Measurements from ENCODE around the gene KCTD5.

KCTD5 gene

GRCh38 chr16:2708955-2709587 is 26.7 kb downstream of the KCTD5 start:
- H3K4me1 ChIP-seq (ENCODE audit: insufficient read depth, low read length) = no peaks in the 10 kb centered on the region
- H3K36me3 ChIP-seq (ENCODE audit: insufficient read depth, low read depth, low read length) = peaks cover 15% of the 10 kb centered on the region; the same call in 1 of the 2 replicates
- H3K9ac ChIP-seq (ENCODE audit: low read depth, low read length) = no peak overlapping the region
- no peak overlapping the region for H3K4me3 ChIP-seq (ENCODE audit: low read length)
- H3K27me3 ChIP-seq (ENCODE audit: insufficient read depth, low read length) = no peaks in the 10 kb centered on the region
- H3K27ac ChIP-seq (ENCODE audit: low read length) = no peak overlapping the region
- H3K9me3 ChIP-seq (ENCODE audit: insufficient read depth, low read depth, low read length) = no peaks in the 10 kb centered on the region

- Histone ChIP-seq H3K4me3 (ENCODE audit: low read length) (no peak overlapping the region), H3K36me3 (ENCODE audit: insufficient read depth, low read depth, low read length) (peaks cover 15% of the 10 kb centered on the region; the same call in 1 of the 2 replicates), H3K4me1 (ENCODE audit: insufficient read depth, low read length) (no peaks in the 10 kb centered on the region), H3K9ac (ENCODE audit: low read depth, low read length) (no peak overlapping the region), H3K27ac (ENCODE audit: low read length) (no peak overlapping the region), H3K9me3 (ENCODE audit: insufficient read depth, low read depth, low read length) (no peaks in the 10 kb centered on the region), H3K27me3 (ENCODE audit: insufficient read depth, low read length) (no peaks in the 10 kb centered on the region)
Measured at GRCh38 chr16:2709588-2709984, 27.3 kb downstream of the KCTD5 start.

DNA sequence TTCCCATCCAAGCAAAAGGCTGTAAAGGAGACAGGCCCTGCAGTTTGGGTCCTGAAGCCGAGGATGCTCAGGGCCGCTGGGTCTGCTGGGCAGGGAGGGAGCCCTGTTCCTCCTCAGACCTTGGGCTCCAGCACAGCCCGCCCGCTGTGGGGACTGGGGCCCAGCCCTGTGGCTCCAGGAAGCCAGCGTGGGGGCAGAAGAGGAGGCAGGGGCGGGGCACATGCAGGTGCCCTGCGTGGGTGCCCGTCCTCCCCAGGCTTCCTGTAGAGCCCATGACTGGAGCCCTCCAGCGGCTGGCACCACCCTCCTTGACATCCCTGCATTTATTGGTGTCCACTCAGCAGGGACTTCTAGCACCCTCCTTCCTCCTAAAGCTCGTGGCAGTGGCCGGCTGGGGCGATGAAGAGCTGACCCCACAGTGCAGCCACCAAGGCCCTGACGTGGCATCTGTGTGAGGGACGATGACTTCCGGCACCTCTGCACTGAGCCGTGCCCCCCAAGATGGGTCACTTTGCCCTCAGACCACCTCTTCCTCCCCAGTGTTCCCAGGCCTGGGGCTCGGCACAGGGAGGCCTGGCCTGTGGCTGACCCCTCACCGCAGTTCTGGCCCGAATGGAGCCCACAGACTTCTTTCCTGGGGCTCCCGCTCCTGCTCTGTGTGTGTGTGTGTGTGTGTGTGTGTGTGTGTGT is 27.8 kb downstream of the KCTD5 start:
- Histone ChIP-seq H3K4me1 (ENCODE audit: insufficient read depth, low read length) (no peaks in the 10 kb centered on the region), H3K9ac (ENCODE audit: low read depth, low read length) (no peak overlapping the region), H3K4me3 (ENCODE audit: low read length) (no peak overlapping the region), H3K27ac (ENCODE audit: low read length) (no peak overlapping the region), H3K36me3 (ENCODE audit: insufficient read depth, low read depth, low read length) (peaks cover 15% of the 10 kb centered on the region; the same call in 1 of the 2 replicates), H3K27me3 (ENCODE audit: insufficient read depth, low read length) (no peaks in the 10 kb centered on the region), H3K9me3 (ENCODE audit: insufficient read depth, low read depth, low read length) (no peaks in the 10 kb centered on the region)

DNA sequence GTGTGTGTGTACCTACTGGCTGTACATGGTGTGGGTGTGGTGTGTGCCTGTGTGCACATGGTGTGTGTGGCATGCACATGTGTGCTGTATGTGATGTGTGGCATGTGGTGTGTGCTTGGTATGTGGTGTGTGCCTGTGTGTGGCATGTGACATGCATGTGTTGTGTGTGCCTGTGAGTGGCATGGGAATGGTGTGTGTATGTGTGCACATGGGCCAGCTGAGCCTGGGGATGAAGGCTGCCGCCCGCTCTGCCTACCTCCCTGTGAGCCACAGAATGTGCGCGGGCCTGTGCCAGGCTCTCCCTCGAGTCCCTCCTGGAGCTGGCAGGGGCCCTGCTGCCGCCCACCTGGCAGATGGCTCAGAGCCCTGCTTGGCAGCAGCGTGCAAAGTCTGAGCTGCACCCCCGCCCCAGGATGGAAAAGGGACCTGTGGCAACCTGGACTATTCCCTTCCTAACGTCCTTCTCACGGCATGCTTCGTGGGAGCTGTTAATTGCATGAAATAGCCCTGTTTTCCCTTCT is 28.4 kb downstream of the KCTD5 start:
- H3K4me1 ChIP-seq (ENCODE audit: insufficient read depth, low read length) = no peaks in the 10 kb centered on the region
- no peak overlapping the region for H3K27ac ChIP-seq (ENCODE audit: low read length)
- H3K9me3 ChIP-seq (ENCODE audit: insufficient read depth, low read depth, low read length) = no peaks in the 10 kb centered on the region
- no peak overlapping the region for H3K4me3 ChIP-seq (ENCODE audit: low read length)
- peaks cover 15% of the 10 kb centered on the region; the same call in 1 of the 2 replicates for H3K36me3 ChIP-seq (ENCODE audit: insufficient read depth, low read depth, low read length)
- no peak overlapping the region for H3K9ac ChIP-seq (ENCODE audit: low read depth, low read length)
- H3K27me3 ChIP-seq (ENCODE audit: insufficient read depth, low read length) = peaks cover 1% of the 10 kb centered on the region; the same call in 1 of the 2 replicates

GRCh38 chr16:2711370-2712062 is 29.2 kb downstream of the KCTD5 start:
- no peak overlapping the region for H3K9ac ChIP-seq (ENCODE audit: low read depth, low read length)

DNA sequence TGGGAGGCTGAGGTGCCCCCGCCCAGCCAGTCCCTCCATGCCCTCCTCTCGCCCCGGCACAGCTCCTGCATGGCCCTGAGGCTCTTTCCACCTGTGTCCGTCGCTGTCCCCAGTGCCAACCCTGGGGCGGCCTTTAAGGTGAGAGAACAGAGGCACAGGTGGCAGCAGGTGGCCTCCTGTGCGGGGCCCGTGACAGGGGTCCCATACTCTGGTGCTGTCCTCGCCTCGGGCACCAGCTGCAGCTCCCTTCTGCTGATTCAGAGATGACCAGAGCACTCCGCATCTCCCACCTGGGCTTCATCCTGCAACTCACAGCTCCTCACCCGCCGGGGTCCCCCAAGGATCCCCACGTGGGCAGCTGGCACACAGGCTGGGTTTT is 29.7 kb downstream of the KCTD5 start:
- Histone ChIP-seq H3K36me3 (ENCODE audit: insufficient read depth, low read depth, low read length) (peaks cover 14% of the 10 kb centered on the region; the same call in 1 of the 2 replicates), H3K9ac (ENCODE audit: low read depth, low read length) (no peak overlapping the region), H3K9me3 (ENCODE audit: insufficient read depth, low read depth, low read length) (no peaks in the 10 kb centered on the region), H3K27ac (ENCODE audit: low read length) (no peak overlapping the region), H3K27me3 (ENCODE audit: insufficient read depth, low read length) (peaks cover 12% of the 10 kb centered on the region), H3K4me1 (ENCODE audit: insufficient read depth, low read length) (no peaks in the 10 kb centered on the region), H3K4me3 (ENCODE audit: low read length) (no peak overlapping the region)

More at GRCh38 chr16:2711370-2712062, 29.2 kb downstream of the KCTD5 start:
- Histone ChIP-seq H3K9me3 (ENCODE audit: insufficient read depth, low read depth, low read length) (no peaks in the 10 kb centered on the region), H3K27ac (ENCODE audit: low read length) (no peak overlapping the region), H3K36me3 (ENCODE audit: insufficient read depth, low read depth, low read length) (peaks cover 15% of the 10 kb centered on the region; the same call in 1 of the 2 replicates), H3K4me1 (ENCODE audit: insufficient read depth, low read length) (no peaks in the 10 kb centered on the region), H3K4me3 (ENCODE audit: low read length) (no peak overlapping the region), H3K27me3 (ENCODE audit: insufficient read depth, low read length) (peaks cover 9% of the 10 kb centered on the region)

GRCh38 chr16:2712546-2712945 is 30.2 kb downstream of the KCTD5 start:
- H3K9me3 ChIP-seq (ENCODE audit: insufficient read depth, low read depth, low read length) = no peaks in the 10 kb centered on the region

DNA sequence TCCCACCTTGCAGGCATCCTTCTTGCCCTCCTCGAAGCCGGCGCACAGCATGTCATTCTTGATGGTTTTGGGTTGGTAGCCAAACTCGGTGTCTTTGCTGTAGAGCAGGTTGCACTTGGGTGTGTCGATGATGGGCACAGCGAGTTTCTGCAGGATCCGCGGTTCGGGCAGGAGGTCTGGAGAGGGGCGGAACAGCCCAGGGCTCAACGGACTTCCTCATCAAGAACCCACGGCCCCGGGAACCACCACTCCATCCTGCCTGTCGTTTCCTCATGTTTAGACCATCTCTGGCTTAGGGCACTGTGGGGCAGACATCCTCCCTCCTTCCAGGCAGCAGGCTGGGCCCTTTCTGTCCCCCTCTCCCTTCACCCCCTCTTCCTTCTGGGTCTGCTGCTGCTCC is 31.2 kb downstream of the KCTD5 start:
- H3K4me1 ChIP-seq (ENCODE audit: insufficient read depth, low read length) = no peaks in the 10 kb centered on the region
- peaks cover 12% of the 10 kb centered on the region for H3K27me3 ChIP-seq (ENCODE audit: insufficient read depth, low read length)
- H3K9me3 ChIP-seq (ENCODE audit: insufficient read depth, low read depth, low read length) = no peaks in the 10 kb centered on the region
- no peak overlapping the region for H3K9ac ChIP-seq (ENCODE audit: low read depth, low read length)
- H3K4me3 ChIP-seq (ENCODE audit: low read length) = no peak overlapping the region
- H3K36me3 ChIP-seq (ENCODE audit: insufficient read depth, low read depth, low read length) = no peaks in the 10 kb centered on the region
- no peak overlapping the region for H3K27ac ChIP-seq (ENCODE audit: low read length)

More at GRCh38 chr16:2712546-2712945, 30.2 kb downstream of the KCTD5 start:
- no peaks in the 10 kb centered on the region for H3K4me1 ChIP-seq (ENCODE audit: insufficient read depth, low read length)
- H3K4me3 ChIP-seq (ENCODE audit: low read length) = no peak overlapping the region
- H3K36me3 ChIP-seq (ENCODE audit: insufficient read depth, low read depth, low read length) = peaks cover 9% of the 10 kb centered on the region; the same call in 1 of the 2 replicates
- no peak overlapping the region for H3K9ac ChIP-seq (ENCODE audit: low read depth, low read length)
- peaks cover 12% of the 10 kb centered on the region for H3K27me3 ChIP-seq (ENCODE audit: insufficient read depth, low read length)
- no peak overlapping the region for H3K27ac ChIP-seq (ENCODE audit: low read length)

DNA sequence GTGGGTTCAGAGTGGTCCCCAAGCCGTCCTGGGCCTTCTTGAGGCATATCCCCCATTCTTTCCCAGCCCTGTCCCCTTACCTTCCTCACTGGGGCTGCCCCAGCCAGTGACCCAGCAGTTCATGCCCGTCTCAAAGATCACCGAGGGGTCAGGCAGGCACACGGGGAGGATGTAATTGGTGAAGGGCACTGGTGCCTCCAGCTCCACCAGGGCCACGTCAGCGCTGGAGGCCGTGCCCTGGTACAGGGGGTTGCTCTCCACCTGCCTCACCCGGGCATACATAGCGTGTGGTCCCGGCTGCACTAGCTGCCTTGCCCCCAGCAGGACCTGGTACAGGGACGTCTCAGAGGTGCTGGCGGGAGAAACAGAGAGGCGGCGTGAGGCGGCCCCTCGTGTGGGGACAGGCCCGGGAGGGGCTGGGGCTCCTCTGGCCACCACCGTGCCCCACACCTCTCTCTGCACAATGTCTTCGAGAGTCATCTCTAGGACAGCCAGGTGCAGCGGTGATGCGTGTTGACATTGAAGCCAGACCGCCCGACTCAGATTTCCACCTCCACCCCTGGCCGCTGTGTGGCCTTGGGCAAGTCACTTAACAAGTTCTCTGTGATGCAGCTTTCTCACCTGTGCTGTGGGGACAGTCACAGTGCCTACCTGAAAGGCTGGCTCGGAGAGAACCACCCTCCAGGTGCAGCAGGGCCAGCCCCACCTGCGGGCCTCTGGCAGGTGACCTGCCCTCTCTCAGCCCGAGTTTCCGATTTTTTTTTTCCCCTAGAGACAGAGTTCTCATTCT is 31.9 kb downstream of the KCTD5 start:
- Histone ChIP-seq H3K27ac (ENCODE audit: low read length) (no peak overlapping the region), H3K4me3 (ENCODE audit: low read length) (no peak overlapping the region), H3K4me1 (ENCODE audit: insufficient read depth, low read length) (no peaks in the 10 kb centered on the region), H3K36me3 (ENCODE audit: insufficient read depth, low read depth, low read length) (no peaks in the 10 kb centered on the region), H3K27me3 (ENCODE audit: insufficient read depth, low read length) (peaks cover 12% of the 10 kb centered on the region), H3K9me3 (ENCODE audit: insufficient read depth, low read depth, low read length) (no peaks in the 10 kb centered on the region), H3K9ac (ENCODE audit: low read depth, low read length) (no peak overlapping the region)

DNA sequence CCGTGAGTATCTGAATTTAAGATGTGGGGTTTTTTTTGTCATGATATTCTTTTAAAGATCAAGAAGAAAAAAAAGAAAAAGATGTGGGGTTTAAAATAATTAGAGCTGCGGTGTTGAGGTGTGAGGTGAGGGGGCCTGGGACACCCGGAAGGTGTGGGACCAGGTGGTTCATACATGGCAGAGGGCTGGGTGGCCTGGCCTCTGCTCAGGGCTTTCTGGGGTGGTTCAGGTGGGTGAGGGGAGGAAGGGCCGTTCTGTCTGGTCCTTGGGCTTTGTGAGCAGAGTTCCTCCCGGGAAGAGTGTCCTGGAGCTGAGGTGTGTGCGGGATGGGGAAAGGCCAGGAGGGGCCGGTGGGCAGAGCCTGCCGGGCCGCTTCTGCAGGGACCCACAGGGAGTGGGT is 32.7 kb downstream of the KCTD5 start:
- H3K4me3 ChIP-seq (ENCODE audit: low read length) = no peak overlapping the region
- H3K4me1 ChIP-seq (ENCODE audit: insufficient read depth, low read length) = no peaks in the 10 kb centered on the region

GRCh38 chr16:2715519-2715918 is 33.2 kb downstream of the KCTD5 start:
- H3K4me1 ChIP-seq (ENCODE audit: insufficient read depth, low read length) = no peaks in the 10 kb centered on the region
- no peaks in the 10 kb centered on the region for H3K9me3 ChIP-seq (ENCODE audit: insufficient read depth, low read depth, low read length)
- no peaks in the 10 kb centered on the region for H3K36me3 ChIP-seq (ENCODE audit: insufficient read depth, low read depth, low read length)
- H3K27ac ChIP-seq (ENCODE audit: low read length) = no peak overlapping the region
- H3K4me3 ChIP-seq (ENCODE audit: low read length) = peak overlapping the region; percentile 33; the same call in 1 of the 2 replicates
- no peak overlapping the region for H3K9ac ChIP-seq (ENCODE audit: low read depth, low read length)
- peaks cover 12% of the 10 kb centered on the region for H3K27me3 ChIP-seq (ENCODE audit: insufficient read depth, low read length)

More for the DNA sequence above, 32.7 kb downstream of the KCTD5 start:
- Histone ChIP-seq H3K27ac (ENCODE audit: low read length) (no peak overlapping the region), H3K27me3 (ENCODE audit: insufficient read depth, low read length) (peaks cover 12% of the 10 kb centered on the region), H3K9ac (ENCODE audit: low read depth, low read length) (no peak overlapping the region), H3K36me3 (ENCODE audit: insufficient read depth, low read depth, low read length) (no peaks in the 10 kb centered on the region), H3K9me3 (ENCODE audit: insufficient read depth, low read depth, low read length) (no peaks in the 10 kb centered on the region)

All from iPS-20b (cell line).